GM19351 (cell line): Measurements from ENCODE around the gene IER5L.
"Not testable (repeated sequence)": the region's sequence is repeated elsewhere in the genome, so short reads cannot be mapped to it uniquely, and the experiment has no call there.

Experiments used
- ATAC-seq: cut with Tn5 transposase; IDR thresholded peaks from one replicate; pipeline ENCODE4 v1.9.1; 2021; ENCODE audit warnings: mild to moderate bottlenecking, moderate library complexity; ENCODE audit not compliant: unreplicated experiment

IER5L gene

DNA sequence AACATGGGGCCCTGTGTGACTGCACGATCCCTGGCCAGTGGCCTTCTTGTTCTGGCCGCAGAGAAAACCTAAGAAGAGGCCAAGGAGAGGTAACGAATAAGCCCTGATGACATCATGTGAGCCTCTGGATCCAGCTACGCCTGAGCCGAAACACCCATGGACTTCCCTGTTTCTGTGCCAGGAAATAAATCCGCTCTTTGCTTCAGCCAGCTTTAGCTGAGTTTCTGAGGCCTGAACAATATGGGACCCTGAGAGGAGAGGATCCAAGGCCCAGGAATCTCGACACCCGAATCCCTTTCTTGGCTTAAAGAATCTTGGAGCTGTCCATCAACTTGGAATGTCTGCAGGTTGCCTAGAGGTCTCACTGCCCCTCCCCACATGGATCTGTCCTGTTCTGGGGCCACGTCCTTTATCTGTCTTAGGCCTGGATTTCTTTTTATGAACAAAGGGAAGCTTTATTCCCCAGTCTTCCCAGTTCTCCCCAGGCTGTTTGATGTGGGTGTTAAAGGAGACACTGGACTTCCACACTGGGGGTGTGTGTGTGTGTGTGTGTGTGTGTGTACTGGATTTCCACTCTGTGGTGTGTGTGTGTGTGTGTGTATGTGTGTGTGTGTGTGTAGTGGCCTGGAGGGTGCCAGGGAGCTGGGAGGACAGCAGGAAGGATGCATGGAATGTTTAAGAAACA, 13.7 kb downstream of the IER5L start:
- ATAC-seq = no peak

DNA sequence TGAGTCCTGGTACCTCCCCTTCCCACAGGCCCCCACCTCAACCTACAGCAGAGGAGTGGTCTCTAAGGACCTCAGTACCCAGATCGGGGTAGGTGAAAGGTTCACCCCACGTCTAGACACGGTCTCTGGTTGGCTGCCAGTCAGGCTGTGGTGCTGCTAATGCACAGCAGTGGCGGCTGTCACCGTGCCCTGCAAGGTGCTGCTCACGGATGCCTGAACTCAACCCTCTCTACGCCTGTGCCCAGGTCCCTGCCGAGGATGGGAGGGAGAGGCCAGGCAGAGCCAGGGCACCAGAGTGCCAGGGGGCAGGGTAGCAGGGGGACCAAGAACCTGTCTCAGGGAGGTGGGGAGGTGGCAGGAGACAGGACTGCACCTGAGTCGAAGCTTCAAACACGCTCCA, 14.3 kb downstream of the IER5L start:
- ATAC-seq = no peak

DNA sequence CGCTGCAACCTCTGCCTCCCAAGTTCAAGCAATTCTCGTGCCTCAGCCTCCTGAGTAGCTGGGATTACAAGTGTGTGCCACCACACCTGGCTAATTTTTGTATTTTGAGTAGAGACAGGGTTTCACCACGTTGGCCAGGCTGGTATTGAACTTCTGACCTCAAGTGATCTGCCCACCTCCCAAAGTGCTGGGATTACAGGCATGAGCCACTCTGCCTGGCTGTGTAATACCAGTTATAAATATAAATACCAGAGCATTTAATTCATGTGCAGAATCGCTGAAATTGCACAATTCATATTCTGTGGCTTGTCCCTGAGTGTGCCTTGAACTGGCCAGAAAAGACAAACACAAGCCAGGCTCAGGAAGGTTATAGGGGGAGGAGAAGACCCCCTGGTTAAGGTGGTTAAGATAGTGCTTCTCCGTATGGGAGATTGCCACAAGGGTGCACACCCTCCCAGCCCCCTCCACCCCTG, 14.8 kb downstream of the IER5L start:
- ATAC-seq = not testable (repeated sequence)

DNA sequence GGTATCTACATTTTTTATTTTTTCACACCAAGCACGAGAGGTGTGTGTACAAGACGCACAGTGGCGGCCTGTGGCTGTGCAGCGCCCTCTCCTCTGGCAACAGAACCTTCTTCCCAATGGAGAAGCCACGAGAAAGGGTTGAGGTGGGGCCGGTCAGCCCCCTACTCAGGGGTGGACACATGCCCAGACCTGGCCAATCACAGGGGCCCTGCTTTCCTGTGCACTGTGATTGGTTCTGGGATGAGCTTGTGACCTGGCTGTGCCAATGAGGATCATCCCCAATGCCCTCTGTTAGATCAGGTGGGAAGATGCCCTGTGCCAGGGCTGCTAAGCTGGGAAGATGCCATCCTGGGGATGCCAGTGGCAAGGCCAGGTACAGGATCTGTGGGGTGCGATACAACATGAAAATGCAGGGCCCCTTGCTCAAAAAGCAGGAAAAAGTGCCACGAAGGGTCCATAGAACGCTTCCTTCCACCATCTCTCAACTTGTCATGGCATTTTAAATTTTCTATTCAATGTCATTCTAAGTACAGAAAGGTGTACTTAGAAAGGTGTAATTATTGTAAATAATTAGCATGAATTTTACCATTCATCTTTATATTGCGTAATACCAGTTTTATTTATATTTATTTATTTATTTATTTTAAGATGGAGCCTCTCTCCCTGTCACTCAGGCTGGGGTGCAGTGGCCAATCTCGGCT, 15.4 kb downstream of the IER5L start:
- ATAC-seq = no peak

DNA sequence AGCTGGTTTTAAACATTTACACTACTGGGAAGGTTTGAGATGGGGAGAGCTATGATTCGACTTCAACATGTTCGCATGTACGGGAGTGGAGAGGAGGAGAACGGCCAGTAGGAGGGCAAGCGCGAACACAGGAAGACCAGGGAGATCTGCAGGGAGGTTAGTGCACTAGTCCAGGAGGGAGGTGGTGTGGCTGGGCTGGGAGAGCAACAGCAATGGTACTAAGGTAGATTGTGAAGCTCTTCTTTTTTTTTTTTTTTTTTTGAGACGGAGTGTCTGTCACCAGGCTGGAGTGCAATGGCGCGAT, 16.6 kb downstream of the IER5L start:
- no peak for ATAC-seq

DNA sequence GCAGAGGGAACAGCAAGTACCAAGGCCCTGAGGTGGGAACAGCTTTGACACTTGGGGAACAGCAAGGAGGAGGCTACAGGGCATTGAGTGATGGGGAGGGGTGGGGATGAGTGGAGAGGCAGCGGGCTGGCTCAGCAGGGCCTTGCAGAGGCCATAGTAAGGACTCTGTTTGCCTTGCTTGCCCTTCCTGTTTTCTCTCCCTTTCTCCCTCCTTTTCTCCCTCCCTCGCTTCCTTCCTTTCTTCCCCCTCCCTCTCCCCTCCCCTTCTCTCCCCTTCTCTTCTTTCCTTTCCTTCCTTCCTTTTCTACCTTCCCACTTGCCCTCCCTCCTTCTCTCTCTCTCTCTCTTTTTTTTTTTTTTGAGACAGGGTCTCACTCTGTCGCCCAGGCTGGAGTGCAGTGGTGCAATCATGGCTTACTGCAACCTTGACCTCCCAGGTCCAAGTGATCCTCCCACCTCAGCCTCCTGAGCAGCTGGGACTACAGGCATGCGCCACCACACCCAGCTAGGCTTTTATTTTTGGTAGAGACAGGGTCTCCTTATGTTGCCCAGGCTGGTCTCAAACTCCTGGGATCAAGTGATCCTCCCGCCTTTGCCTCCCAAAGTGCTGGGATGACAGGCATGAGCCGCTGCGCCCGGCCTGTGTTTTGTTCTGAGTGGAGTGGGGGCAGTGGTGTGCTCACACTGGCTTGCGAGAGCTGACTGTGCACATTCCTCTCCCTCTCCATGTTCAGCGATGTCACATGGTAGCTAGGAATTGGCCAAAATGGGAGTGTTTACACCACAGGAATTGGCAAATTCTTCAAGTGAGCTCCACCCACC, 17.1 kb downstream of the IER5L start:
- no peak for ATAC-seq

DNA sequence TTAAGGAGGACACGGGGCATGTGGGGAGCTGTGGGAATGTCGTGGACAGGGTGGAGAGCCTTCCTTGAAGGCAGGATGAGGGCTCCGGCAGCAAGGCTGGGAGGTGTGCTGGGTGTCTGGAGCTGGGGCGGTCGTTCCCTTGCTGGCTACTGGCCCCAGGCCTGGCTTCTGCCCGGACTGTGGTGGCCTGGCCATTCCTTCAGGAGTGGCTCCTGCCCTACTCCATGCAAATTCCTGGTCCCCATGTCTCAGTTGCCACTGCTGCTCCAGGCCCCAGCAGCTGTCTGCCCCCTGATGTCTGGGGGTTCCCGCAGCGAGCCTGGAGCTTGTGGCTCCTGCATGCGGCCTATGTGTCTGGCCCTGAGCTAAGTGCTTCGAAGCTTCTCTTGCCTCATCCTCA, 21.9 kb downstream of the IER5L start:
- no peak for ATAC-seq

DNA sequence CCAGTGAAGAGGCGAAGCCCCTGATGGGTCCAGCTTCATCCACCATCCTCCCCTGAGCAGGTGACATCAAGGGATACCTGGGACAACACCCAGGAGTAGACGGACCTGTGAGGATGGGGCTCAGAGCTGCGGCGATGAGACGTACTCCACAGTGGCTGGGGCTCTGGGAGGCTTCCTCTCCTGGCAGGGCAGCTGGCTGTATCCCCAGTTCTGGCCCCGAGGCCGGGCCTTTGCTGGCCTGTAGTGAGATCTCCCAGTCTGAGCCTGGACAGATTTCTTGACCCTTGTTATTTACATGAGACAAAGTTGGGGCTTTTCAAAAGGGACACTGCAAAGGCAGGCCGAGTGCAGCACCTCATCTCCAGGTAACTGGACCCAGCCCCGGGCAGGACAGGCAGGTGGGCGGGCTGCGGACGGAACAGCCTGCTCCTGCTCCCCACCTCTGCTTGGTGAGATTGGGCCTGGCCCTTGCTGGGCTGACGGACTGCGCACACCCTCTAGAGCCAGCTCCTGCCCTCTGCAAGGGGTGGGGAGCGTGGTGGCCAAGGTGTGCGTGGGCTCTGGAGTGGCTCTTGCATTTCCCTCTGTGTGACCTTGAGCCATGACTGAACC, 23.1 kb downstream of the IER5L start:
- no peak for ATAC-seq

DNA sequence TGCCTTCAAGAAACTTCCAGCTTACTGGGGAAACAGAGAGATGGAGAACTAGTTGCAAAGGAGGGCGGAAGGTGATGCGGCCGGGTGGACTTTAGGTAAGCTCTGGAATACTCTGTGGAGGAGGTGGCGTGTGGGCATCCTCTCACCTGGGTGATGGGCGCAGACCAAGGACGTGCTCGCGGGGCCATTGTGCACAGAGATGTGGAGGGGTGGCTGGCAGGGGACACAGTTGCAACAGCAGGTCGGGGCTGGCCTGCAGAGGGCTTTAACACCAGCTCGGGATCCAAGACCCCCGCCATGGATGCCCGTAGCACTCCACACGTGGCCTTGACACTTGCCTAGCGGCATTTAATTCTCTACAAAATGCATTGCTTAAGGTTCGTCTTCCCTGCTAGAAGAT, 26.6 kb downstream of the IER5L start:
- no peak for ATAC-seq

DNA sequence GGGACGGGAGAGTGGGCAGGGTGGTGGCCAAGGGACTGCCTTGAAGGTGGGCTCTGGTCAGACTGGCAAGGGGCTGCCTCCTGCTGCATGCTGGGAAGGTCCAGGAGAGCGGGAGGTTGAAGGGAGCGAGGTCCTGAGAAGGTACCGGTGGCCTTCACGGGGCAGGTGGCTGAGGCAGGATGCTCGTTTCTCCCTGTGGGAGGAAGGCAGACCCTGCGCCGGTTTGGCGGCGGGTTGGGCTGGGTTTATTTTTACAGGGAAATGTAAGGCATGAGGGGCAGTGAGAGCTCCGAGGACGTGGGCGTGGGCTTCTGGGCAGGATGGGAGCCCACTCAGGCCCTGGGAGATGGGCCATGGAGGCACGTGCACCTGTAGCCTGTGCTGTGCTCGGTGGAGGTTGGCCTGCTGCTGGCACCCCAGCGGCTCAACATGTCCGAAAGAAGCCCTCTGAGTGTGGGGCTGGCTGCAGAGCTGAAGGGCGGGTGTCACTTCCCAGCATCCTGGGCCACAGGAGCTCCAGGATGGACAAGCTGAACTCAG, 27.3 kb downstream of the IER5L start:
- no peak for ATAC-seq

DNA sequence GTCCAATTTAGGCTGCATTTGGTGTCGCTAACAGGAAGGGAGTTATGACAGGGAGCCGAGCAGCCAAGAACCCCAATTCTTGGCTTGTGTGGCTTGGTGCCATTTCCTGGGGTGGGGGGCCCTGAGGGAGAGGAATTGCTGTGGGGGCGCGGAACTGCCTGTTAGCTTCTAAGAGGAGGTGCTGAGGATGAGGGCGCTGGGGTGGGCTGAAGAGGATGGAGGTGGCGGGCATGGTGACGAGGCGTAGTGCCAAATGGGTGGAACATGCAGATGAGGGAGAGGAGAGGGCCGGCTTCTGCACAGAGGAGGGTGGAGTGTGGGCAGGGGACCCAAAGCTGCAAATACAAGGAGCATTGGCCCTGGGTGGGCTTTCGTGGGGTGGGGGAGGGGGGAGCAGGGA, 27.9 kb downstream of the IER5L start:
- no peak for ATAC-seq

DNA sequence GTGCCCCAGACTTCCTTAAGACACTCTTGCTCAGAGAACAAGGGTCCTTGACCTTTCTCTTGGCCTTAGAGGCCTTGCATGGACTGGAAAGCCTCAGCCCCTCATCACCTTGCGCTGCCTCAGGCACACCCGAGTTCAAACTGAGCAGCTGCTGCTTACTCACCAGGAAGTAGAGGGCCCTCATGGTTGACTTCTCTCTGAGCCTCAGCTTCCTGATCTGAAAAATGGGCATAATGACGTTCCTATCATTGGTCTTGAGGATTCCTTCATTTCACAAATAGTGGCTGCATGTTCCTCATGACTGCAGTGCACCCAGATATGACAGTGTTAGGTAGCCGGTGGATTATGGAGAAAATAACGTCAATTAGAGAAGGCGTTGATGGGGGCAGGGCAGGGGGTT, 28.6 kb downstream of the IER5L start:
- ATAC-seq = no peak

DNA sequence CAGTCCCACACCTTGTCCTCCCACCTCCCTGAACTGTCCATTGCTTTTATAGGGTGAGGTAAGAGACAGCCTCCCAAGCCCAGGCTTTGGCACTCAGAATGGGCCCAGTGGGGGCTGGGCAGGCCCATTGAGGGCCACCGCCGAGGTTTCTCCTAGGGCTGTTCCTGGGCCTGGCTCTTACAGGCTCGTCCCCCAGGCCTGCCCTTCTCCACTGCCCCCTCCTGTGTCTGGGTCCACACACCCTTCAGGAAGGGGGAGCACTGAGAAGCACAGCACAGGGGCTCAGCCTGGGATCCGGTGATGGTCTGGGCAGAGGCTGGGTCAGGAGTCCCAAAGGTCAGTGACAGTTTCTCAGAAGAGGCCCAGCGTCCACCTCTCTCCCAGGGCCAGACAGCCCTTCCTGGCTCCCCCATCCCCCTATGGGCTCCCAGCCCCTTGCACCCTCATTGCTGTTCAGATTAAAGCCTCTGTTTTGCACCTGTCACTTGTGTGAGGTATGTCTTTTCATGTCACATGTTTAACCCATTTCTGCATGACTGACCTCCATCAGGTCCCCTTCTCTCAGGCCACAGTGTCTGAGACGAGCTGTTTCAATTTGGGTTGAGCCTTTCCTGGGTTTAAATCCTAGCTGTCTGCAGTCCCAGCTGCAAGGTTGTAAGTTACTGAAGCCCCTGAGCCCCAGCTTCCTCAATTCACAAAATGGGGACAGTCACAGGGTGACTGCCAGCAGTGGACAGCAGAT, 29.4 kb downstream of the IER5L start:
- no peak for ATAC-seq

DNA sequence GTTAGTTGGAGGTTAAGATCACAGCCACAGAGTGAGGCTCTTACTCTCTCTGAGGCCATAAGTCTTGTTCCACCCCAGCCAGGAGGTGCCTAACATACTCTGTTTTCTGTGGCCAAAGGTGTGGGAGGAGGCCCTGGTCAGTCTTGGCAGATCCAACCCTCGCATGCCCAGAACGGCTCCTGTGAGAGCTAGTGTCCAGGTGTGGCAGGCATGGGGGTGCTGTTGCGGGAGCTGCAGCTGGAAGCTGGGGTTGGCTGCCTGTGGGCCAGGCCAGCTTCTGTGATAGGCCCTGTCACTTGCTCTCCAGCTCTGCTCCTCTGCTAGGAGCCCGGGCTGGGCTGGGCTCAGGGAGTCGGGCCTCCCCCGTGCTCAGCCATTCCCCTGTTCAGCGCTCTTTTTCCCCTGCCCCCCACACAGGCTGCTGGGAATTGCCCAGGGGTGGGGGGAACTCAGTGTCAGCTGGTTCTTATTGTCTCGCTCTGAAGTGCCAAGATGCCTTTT, 31.6 kb downstream of the IER5L start:
- ATAC-seq = no peak

DNA sequence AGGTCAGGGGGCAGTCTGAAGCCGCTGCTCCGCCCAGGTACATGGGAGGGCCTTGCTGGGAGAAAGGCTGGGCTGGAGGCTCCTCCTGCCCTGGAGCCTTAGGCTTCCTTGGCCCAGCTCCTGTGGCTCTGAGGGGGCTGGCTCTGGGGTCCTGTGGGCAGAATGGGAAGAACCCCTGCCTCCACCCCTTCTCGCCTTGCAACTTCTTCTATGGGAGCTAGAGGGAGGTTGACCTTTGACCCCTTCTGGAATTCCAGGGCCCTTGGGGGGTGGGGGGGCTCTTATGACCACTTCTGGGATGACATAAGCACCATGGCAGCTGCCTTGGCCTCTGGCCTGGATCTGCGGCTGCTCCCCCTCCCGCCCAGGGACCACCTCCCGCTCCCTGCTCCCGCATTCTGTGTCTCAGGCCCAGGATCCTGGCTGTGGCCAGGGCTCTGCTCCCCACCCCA, 32.2 kb downstream of the IER5L start:
- ATAC-seq = no peak

DNA sequence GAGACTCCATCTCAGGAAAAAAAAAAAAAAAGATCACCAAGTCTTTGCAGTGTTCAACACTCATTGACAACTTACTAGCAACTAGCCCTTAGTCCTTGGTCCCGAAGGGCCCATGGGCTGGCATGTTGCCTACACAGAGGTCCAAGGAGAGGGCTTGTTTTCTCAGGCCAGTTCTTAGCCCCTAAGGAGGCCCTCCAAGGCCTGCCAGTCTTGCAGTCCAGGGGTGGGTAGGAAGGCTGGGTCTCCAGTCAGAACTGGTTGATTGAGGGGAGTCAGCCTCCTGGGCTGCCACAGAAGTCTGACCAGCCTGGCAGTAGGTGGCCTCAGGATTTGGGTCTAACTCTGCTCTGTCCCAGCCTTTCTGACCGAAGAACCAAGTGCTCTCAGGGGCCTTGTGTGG, 32.7 kb downstream of the IER5L start:
- no peak for ATAC-seq

DNA sequence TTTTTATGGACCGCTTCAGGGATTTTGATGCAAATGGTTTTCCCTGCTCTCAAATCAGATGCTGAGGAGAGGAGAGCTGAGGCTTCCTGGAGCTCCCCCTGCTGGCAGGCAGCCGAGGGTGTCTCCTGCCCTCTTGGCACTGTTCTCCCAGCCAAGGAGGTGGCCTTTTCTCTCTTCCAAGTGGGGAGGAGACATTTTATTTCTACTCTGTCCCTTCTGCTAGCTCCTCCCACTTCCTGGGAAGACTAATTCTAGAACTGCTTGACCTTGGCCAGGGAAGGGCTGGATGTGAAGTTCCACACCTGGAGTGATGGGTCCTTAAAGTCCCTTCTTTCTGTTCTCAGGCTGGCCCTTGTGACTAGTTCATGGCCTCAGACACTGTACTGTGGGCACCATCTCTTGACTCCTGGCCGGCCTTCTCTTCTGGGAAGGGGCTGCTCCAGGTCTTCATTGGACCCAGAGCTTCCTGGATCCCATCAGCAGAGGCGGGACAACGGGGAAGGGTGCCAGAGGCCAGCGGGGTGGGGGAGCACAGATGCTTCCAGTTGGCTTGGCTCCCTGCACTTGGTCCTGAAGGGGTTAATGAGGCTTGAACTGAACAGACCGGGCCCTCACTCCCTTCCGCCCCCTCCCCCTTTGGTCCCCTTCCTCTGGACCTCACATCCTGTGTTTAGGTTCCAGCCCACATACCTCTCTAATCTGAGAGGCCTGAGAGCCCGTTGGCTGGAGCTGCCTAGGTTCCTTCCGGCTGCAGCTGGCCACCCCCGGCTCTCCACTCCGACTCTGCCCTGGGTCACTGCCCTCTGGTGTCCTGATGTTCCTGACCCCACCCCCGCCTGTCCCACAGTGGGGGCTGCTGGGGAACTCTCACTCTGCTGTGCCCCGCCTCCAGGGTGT, 34.8 kb downstream of the IER5L start:
- ATAC-seq = no peak

DNA sequence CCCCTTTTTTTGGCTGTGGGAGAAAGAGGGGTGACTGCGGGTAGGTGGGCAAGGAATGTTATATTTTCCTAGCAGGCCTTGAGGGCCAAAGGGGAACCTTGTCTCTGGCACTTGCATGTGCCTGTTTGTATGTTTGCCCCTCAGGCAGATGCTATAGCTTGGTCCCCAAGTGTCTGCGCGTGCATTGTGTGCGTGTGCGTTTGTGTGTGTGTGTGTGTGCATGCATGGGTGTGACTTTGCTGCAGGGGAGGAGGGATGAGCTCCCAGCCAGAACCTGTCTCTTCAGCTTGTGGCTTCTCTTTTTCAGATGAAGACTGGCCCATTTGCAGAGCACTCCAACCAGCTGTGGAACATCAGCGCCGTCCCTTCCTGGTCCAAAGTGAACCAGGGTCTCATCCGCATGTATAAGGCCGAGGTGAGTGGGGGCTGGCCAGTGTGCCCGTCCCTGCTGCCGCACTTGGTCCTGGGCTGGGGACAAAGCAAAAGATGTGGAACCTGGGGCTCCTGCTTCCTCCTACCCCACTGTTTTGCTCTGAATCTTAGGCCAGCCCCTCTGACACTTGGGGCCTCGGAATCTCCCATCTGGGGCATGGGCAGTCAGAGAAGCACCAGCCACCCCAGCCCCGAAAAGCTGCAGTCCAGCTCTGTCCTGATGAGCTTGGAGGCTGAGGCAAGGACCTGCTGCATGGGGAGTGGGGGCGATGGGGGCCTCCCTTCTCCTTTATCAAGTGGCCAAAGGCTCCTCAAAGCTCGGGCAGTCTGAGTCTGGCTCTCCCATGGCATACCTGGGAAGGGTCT, 35.7 kb downstream of the IER5L start:
- no peak for ATAC-seq
